NCI-H2171 (cell line): ENCODE results near the gene CKAP2L.
"Not testable (repeated sequence)": the region's sequence is repeated elsewhere in the genome, so short reads cannot be mapped to it uniquely, and the experiment has no call there.

Experiments
- DNase-seq: peaks from one replicate; lab custom pipeline; 2025; lab: John Stamatoyannopoulos, UW

The CKAP2L gene

DNA sequence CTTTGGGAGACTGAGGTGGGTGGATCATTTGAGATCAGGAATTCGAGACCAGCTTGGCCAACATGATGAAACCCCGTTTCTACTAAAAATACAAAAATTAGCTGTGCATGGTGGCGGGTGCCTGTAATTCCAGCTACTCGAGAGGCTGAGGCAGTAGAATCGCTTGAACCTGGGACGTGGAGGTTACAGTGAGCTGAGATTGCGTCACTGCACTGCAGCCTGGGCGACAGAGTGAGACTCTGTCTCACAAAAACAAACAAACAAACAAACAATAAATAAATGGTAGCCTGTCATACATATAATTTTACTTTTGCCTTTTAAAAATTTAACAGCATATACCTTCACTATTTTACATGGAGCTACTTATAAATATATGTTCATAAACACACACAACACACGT lies 57.5 kb downstream of the CKAP2L start:
- not testable (repeated sequence) for DNase-seq

- DNase-seq = no peak
Measured at GRCh38 chr2:112706170-112706664, 58.2 kb downstream of the CKAP2L start.

DNA sequence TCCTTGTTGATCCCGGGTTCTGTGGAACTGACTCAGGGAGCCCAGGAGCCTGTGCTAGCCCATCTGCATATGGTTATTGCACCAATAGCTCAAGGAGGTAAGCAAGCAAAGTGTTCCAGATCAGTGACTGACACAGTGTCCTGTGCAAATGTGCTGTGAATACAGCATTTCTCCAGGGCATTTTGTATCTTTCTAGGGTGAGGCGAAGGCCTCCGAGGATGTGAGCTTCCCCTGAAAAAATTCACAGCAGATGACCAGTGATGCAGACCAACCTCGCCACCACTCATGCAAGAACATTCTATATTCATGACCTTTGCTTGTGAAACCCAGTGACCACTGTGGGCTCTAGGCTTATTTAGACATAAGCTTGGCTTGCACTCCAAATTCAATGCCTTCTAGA lies 58.8 kb downstream of the CKAP2L start:
- no peak for DNase-seq

- DNase-seq = no peak
Measured at GRCh38 chr2:112703684-112704083, 60.7 kb downstream of the CKAP2L start.

- DNase-seq = no peak
Measured at GRCh38 chr2:112701052-112701451, 63.4 kb downstream of the CKAP2L start.

DNA sequence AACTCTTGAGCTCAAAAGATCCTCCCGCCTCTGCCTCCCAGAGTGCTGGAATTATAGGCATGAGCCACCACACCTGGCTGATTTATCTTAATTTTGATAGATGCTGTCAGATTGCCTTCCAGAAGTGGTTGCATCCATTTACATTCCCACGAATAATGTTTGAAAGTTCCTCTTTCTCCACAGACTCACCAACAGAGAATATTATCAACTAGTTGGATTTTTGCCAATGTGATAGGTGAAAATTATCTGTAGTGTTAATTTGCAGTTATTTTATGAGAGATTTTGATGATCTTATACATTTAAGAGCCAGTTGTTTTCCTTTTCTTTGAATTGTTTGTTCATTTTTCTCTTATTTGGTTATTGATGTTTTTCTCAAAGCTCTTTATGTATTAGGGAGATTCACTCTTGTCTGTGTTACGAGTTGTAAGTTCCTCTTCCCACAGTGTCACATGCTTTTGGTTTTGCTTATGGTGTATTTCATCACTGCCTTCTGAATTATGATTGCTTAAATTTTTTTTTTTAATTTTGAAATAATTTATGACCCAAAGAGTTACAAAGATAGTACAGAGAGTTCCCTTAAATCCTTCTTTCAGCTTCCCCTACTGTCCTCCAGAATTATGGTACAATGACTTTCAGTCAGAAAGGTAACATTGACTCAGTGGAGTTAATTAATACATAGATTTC lies 64.3 kb downstream of the CKAP2L start:
- DNase-seq = no peak

- no peak for DNase-seq
Measured at GRCh38 chr2:112698834-112699515, 65.4 kb downstream of the CKAP2L start.

DNA sequence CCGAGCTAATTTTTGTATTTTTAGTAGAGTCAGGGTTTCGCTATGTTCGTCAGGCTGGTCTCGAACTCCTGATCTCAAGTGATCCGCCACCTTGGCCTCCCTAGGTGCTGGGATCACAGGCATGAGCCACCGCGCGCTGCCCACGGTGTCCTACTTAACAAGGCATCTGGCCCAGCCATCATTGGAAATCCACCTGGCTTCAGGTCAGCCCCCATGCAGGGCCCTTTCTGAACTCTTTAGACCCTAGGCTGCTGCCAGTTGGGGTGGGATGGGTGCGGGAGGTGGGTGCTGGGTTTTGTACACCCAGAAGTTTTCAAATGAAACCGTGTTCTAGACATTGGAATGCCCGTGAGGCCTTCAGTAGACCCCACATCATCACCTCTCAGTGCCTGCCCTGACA lies 70.2 kb downstream of the CKAP2L start:
- no peak for DNase-seq

DNA sequence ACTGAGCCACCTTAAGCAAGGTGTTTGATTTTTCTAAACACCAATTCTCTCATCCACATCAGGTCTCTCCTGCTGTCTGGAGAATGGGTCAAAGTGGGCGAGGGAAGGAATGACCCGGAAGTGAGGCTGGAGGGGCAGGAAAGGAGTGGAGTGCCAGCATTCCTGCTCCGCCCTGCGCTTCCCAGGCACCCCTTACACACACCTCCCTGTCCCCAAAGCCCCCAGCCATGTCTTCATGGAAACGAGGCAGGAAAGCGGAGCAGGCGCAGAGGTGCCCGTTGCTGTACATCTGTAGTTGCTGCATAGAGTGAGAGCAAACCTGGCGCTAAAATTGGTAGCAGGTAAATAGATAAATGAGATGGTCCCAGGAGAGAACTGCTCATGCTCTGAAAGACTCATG lies 70.8 kb downstream of the CKAP2L start:
- no peak for DNase-seq

DNA sequence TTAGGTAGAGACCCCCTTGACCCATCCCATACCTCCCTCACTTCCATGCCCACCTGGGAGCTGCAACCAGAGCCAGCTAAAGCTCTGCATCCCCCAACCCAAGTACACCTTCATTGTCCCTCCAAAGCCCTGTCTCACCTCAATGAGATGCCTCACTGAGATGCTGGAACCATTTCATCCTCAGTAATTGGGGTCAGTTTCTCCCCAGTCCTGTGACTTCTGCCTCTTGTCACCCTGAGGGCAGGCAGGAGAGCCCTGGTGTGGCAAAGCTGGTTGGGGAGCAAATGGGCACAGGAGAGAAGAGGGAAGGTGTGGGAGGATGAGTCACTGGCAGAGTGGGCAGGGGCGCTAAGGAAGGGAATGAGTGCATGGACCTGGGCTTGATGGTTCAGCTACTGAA lies 71.5 kb downstream of the CKAP2L start:
- no peak for DNase-seq

DNA sequence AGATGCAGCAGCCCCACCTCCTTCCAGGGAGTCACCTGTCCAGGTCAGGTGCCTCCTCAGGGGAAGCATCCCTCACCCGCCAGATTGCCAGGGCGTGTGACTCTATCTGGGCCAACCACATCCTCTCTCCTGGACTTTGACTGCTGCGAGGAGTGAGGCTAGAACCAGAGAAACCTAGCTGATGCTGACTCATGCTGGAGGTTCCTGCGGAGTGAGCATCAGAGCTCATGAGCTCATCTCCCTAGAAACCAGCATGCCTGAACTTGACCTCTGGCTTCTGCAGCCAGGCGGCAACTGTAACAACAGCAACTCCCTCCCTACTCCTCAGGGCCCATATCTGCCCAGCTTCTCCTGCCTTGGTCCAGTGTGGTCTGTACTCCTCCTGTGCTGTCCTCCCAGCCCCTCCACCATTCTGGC lies 71.9 kb downstream of the CKAP2L start:
- DNase-seq = peak; percentile 76

DNA sequence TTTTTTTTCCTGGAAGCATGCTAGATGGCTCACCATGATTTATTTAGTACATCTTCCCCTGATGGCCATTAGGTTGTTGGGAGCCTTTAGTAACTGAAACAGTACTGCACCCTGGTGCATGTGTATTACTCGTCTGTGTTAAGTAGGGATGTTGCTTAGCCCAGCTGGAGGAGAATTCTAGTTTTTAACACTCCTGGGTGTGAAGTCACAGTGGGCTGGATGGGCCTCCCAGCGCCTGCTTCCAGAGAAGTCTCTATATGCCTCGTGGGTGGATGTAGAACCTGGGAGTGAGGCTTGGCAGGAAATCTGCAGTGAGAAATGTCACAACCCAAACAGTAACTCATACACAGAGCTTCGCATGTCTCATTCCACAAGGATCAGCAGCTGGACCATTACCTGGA lies 72.5 kb downstream of the CKAP2L start:
- DNase-seq = no peak

DNA sequence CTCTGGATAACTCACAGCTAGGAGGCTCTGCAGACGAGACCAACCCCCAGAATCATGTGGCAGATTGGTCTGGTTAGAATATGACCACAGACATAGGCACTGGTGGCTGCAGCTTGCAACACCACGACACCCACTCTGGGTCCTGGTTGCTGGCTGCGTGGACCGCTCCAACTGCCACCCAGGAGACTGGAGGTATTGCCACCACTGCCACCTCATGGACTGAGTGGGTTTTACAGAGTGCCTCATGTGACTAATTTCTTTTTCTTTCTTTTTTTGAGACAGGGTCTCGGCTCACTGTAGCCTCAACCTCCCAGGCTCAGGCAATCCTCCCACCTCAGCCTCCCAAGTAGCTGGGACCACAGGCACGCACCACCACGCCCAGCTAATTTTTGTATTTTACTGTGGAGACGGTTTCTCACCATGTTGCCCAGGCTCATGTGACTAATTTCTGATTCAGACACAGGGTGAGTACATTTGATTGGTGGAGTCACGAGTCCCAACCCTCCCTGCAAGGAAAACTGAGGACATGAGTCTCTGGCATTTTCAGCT lies 73.5 kb downstream of the CKAP2L start:
- no peak for DNase-seq

GRCh38 chr2:112688086-112688880 lies 76.1 kb downstream of the CKAP2L start:
- DNase-seq = no peak

- no peak for DNase-seq
Measured at GRCh38 chr2:112687522-112687921, 76.9 kb downstream of the CKAP2L start.
